IMR-90 (cell line): ENCODE data around the gene DMD.

Experiments used
- CTCF ChIP-seq: conservative IDR thresholded peaks from 2 replicates; pipeline ENCODE4 v1.5.1; 2012; ENCODE audit warnings: mild to moderate bottlenecking, low read depth, low read length, improper control_type of control experiment
- POLR2A ChIP-seq: IDR thresholded peaks from 2 replicates; pipeline ENCODE4 v1.6.1; 2012; ENCODE audit warnings: mild to moderate bottlenecking, low read depth, low read length
- SMC3 ChIP-seq: fragments of 150-350 bp; IDR thresholded peaks from 2 replicates; pipeline ENCODE4 v1.6.1; 2016; ENCODE audit warnings: low read depth, mild to moderate bottlenecking, antibody characterized with exemption, low read length, moderate library complexity

- TF ChIP-seq SMC3 (no peak), CTCF (no peak), POLR2A (no peak)
These were observed 2118.9 kb downstream of the DMD start for GRCh38 chrX:31092476-31092875.
